Vagina (tissue), 2 donors: Measurements from ENCODE around the gene BDH1.

Source experiments
- POLR2A ChIP-seq, 2 donors: fragments of 450-650 bp; IDR thresholded peaks; one replicate each; pipeline ENCODE4 v1.6.1; 2017; ENCODE audit warnings: antibody characterized with exemption in 2 of 2, mild to moderate bottlenecking in 2 of 2, moderate library complexity in 2 of 2
- POLR2AphosphoS5 ChIP-seq, 2 donors: sonication (generic); formaldehyde crosslinking; IDR thresholded peaks; one replicate each; pipeline ENCODE4 v1.9.0; 2017; ENCODE audit warnings: antibody characterized with exemption in 2 of 2, mild to moderate bottlenecking in 2 of 2, low read depth in 1 of 2; ENCODE audit not compliant: insufficient read depth in 1 of 2
- TF ChIP-seq, protein P1 (sequence below), 3 experiments: fragments of 450-650 bp in 2 of 3; fragments of 200-600 bp in 1 of 3; sonication (generic) in 1 of 3; IDR thresholded peaks; one replicate each; pipeline ENCODE4 v1.5.1; 2017 to 2019; ENCODE audit warnings: antibody characterized with exemption in 3 of 3, mild to moderate bottlenecking in 2 of 3, moderate library complexity in 2 of 3

DNA sequence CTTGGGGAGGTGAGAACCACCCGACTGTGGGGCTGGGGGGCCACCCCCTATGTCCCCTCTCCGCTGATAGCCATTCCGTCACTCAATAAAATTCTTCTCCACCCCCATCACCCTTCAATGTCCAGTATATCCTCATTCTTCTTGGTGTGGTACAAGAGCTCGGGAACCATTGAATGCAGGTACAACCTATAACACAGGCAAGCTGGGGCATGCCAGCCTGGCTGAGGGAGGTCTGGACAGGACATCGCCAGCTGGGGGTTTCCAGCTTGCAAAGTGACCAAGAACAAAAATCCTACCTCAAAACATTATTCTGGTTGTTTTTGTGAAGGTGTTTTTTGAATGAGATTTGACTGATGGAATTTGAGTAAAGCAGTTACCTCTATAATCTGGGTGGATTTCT, 19.6 kb upstream of the BDH1 start:
- TF ChIP-seq, protein P1, sequence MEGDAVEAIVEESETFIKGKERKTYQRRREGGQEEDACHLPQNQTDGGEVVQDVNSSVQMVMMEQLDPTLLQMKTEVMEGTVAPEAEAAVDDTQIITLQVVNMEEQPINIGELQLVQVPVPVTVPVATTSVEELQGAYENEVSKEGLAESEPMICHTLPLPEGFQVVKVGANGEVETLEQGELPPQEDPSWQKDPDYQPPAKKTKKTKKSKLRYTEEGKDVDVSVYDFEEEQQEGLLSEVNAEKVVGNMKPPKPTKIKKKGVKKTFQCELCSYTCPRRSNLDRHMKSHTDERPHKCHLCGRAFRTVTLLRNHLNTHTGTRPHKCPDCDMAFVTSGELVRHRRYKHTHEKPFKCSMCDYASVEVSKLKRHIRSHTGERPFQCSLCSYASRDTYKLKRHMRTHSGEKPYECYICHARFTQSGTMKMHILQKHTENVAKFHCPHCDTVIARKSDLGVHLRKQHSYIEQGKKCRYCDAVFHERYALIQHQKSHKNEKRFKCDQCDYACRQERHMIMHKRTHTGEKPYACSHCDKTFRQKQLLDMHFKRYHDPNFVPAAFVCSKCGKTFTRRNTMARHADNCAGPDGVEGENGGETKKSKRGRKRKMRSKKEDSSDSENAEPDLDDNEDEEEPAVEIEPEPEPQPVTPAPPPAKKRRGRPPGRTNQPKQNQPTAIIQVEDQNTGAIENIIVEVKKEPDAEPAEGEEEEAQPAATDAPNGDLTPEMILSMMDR (IDR thresholded peaks at IDR 0.05): no peak
- TF ChIP-seq POLR2AphosphoS5 (IDR thresholded peaks at IDR 0.05; ENCODE audit: insufficient read depth in 1 of 2, low read depth in 1 of 2) (no peak), POLR2A (IDR thresholded peaks at IDR 0.05) (no peak)
